ENCODE measurements around the gene SERPINC1.

DNA sequence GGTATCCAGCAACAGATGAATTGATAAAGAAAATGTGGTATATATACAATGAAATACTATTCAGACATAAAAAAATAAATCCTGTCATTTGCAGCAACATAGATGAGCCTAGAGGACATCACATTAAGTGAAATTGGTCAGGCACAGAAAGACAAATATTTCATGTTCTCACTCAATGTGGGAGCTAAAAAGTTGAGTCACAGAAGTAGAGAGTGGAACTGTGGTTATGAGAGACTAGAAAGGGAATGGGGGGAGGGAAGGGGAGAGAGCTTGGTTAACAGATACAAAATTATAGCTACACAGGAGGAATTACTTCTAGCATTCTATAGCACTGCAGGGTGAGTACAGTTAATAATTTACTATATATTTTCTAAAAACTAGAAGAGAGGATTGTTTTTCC lies 37.1 kb upstream of the SERPINC1 start:
- no peak for TF ChIP-seq POLR2A (IDR thresholded peaks at IDR 0.05)
- TF ChIP-seq, protein P1, sequence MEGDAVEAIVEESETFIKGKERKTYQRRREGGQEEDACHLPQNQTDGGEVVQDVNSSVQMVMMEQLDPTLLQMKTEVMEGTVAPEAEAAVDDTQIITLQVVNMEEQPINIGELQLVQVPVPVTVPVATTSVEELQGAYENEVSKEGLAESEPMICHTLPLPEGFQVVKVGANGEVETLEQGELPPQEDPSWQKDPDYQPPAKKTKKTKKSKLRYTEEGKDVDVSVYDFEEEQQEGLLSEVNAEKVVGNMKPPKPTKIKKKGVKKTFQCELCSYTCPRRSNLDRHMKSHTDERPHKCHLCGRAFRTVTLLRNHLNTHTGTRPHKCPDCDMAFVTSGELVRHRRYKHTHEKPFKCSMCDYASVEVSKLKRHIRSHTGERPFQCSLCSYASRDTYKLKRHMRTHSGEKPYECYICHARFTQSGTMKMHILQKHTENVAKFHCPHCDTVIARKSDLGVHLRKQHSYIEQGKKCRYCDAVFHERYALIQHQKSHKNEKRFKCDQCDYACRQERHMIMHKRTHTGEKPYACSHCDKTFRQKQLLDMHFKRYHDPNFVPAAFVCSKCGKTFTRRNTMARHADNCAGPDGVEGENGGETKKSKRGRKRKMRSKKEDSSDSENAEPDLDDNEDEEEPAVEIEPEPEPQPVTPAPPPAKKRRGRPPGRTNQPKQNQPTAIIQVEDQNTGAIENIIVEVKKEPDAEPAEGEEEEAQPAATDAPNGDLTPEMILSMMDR (IDR thresholded peaks at IDR 0.05), result no peak
